K562 (cell line): ENCODE results near the gene LMNA. TPM values are rescaled to one million over a fixed set of nuclear protein-coding genes. Genes with fewer than 3 reads are reported as not detected.

Source experiments
- ATAC-seq: fragments of 200-7000 bp; cut with Tn5 transposase; 3 replicates; pipeline ENCODE4 v1.9.1; 2020; ENCODE audit warnings: moderate library complexity
- BruUV-seq: library from RNA; stranded (reverse); fragments of 400-500 nt; replicated peaks from 2 replicates; lab custom pipeline; 2021; lab: Mats Ljungman, UMichigan
- CTCF ChIA-PET: fragments of 300-600 bp; formaldehyde crosslinking; extraction: SDS; loops from one replicate; lab custom pipeline; 2021; ENCODE audit warnings: low intra/inter-chr PET ratio; lab: Yijun Ruan, JAX
- POLR2A ChIA-PET: fragments of 300-600, 350-650 bp; sonication (Branson Sonifier 250); formaldehyde crosslinking; extraction: SDS; loops from one replicate; lab custom pipeline; 2021; ENCODE audit warnings: antibody characterized with exemption, inconsistent platforms; lab: Yijun Ruan, JAX
- DNase-seq, 4 experiments: peaks; one replicate each; pipeline versions ENCODE4 v3.0.0 to v3.0.0-alpha.2; 2011 to 2018; ENCODE audit warnings: low spot score in 3 of 4, mixed read lengths in 3 of 4; ENCODE audit errors: extremely low read depth in 1 of 4
- FAIRE-seq: peaks from 2 replicates; lab custom pipeline; 2011; peaks lifted over from hg19 to GRCh38; lab: Jason Lieb, UNC
- H2AFZ ChIP-seq: 2 replicates; pipeline ENCODE4 v1.6.0; 2011; ENCODE audit warnings: low read depth, low read length, control low read depth, inconsistent platforms
- H3K27ac ChIP-seq: fragments of 200-600 bp; 3 replicates; pipeline ENCODE4 v1.8.0; 2011; ENCODE audit warnings: low read depth, mild to moderate bottlenecking, control low read depth, inconsistent platforms, low read length, moderate library complexity, mixed read lengths; ENCODE audit errors: extremely low read depth
- H3K27me3 ChIP-seq, 2 experiments: fragments of 300-600 bp in 1 of 2; 2 replicates in 1 of 2; 3 replicates in 1 of 2; pipeline versions ENCODE4 v1.6.0 to v1.8.0; 2011; ENCODE audit warnings: inconsistent platforms in 2 of 2, low read length in 2 of 2, mild to moderate bottlenecking in 1 of 2, mixed read lengths in 1 of 2, moderate library complexity in 1 of 2; ENCODE audit not compliant: control insufficient read depth in 2 of 2, insufficient read depth in 2 of 2
- H3K36me3 ChIP-seq: fragments of 300-600 bp; 3 replicates; pipeline ENCODE4 v1.8.0; 2011; ENCODE audit warnings: mild to moderate bottlenecking, low read length, inconsistent platforms; ENCODE audit not compliant: control insufficient read depth, insufficient read depth
- H3K4me1 ChIP-seq, 2 experiments: fragments of 200-600 bp in 1 of 2; replicated peaks in 1 of 2; 2 replicates in 1 of 2; 3 replicates in 1 of 2; pipeline versions ENCODE4 v1.5.1 to v1.8.0; 2011; ENCODE audit warnings: inconsistent platforms in 2 of 2, low read length in 2 of 2, mild to moderate bottlenecking in 1 of 2, mixed read lengths in 1 of 2, moderate library complexity in 1 of 2; ENCODE audit not compliant: control insufficient read depth in 2 of 2, insufficient read depth in 2 of 2
- H3K4me2 ChIP-seq: 2 replicates; pipeline ENCODE4 v1.6.1; 2011; ENCODE audit warnings: low read length, control low read depth, inconsistent platforms, mixed read lengths; ENCODE audit not compliant: insufficient read depth
- H3K4me3 ChIP-seq: fragments of 200-600 bp; sonication (generic), shearing (Covaris generic); 2 replicates; pipeline ENCODE4 v1.5.1; 2016; ENCODE audit warnings: control low read depth, inconsistent platforms
- H3K79me2 ChIP-seq: fragments of 200-600 bp; 3 replicates; pipeline ENCODE4 v1.8.0; 2011; ENCODE audit warnings: low read length, inconsistent platforms; ENCODE audit not compliant: control insufficient read depth, insufficient read depth
- H3K9ac ChIP-seq, 2 experiments: 2 replicates each; pipeline versions ENCODE4 v1.6.0 to v1.6.1; 2011; ENCODE audit warnings: low read depth in 2 of 2, low read length in 2 of 2, control low read depth in 1 of 2, inconsistent platforms in 1 of 2, mild to moderate bottlenecking in 1 of 2, mixed read lengths in 1 of 2; ENCODE audit not compliant: insufficient read depth in 1 of 2
- H3K9me1 ChIP-seq: one replicate; pipeline ENCODE4 v1.6.0; 2011; ENCODE audit warnings: inconsistent platforms, mild to moderate bottlenecking, low read length, moderate library complexity; ENCODE audit not compliant: control insufficient read depth, insufficient read depth
- H3K9me3 ChIP-seq: replicated peaks from 2 replicates; pipeline ENCODE4 v1.5.1; 2011; ENCODE audit warnings: low read depth, low read length, inconsistent platforms; ENCODE audit not compliant: control insufficient read depth, insufficient read depth
- H4K20me1 ChIP-seq: replicated peaks from 2 replicates; pipeline ENCODE4 v1.6.1; 2011; ENCODE audit warnings: low read length, inconsistent platforms, mixed read lengths; ENCODE audit not compliant: control insufficient read depth, insufficient read depth
- CAMTA2 ChIP-seq: fragments of 250-450 bp; sonication (Bioruptor Pico); conservative IDR thresholded peaks from 2 replicates; pipeline ENCODE4 v1.5.1; 2022
- CBX5 ChIP-seq: IDR thresholded peaks from 2 replicates; pipeline ENCODE4 v1.6.1; 2014; ENCODE audit warnings: low read depth, borderline replicate concordance
- IFI16 ChIP-seq: fragments of 250-450 bp; sonication (Bioruptor Pico); IDR thresholded peaks from 2 replicates; pipeline ENCODE4 v2.1.2; 2022; ENCODE audit warnings: mild to moderate bottlenecking, inconsistent platforms
- L3MBTL2 ChIP-seq: fragments of 450-650 bp; IDR thresholded peaks from 2 replicates; pipeline ENCODE4 v1.6.1; 2016; ENCODE audit warnings: mild to moderate bottlenecking, moderate library complexity
- MAFF ChIP-seq: IDR thresholded peaks from 2 replicates; pipeline ENCODE4 v1.6.1; 2012; ENCODE audit warnings: low read length, improper control_type of control experiment
- MAFK ChIP-seq: IDR thresholded peaks from 2 replicates; pipeline ENCODE4 v1.6.1; 2011; ENCODE audit warnings: low read length, improper control_type of control experiment
- NFIC ChIP-seq: fragments of 450-650 bp; IDR thresholded peaks from 2 replicates; pipeline ENCODE4 v1.6.1; 2017; ENCODE audit warnings: mild to moderate bottlenecking, inconsistent platforms
- SMC3 ChIP-seq: conservative IDR thresholded peaks from 2 replicates; pipeline ENCODE4 v1.6.1; 2011; ENCODE audit warnings: low read depth, low read length, improper control_type of control experiment; ENCODE audit not compliant: insufficient read depth
- TBL1XR1 ChIP-seq, 2 experiments: IDR thresholded peaks; 2 replicates each; pipeline ENCODE4 v1.6.1; 2012; ENCODE audit warnings: improper control_type of control experiment in 2 of 2, low read length in 2 of 2, mild to moderate bottlenecking in 1 of 2
- YY1 ChIP-seq, 3 experiments: IDR thresholded peaks; 2 replicates each; pipeline ENCODE4 v1.6.1; 2011; ENCODE audit warnings: low read length in 2 of 3, mild to moderate bottlenecking in 2 of 3, moderate library complexity in 2 of 3, borderline replicate concordance in 1 of 3, control low read depth in 1 of 3, low read depth in 1 of 3; ENCODE audit not compliant: insufficient read depth in 3 of 3, insufficient replicate concordance in 2 of 3, control insufficient read depth in 1 of 3, insufficient read length in 1 of 3; ENCODE audit errors: extremely low read depth in 1 of 3
- ZBTB9 ChIP-seq: fragments of 450-650 bp; formaldehyde crosslinking; IDR thresholded peaks from 2 replicates; pipeline ENCODE4 v1.4.0; 2020; ENCODE audit warnings: mild to moderate bottlenecking, moderate library complexity
- ZNF280A ChIP-seq: fragments of 450-650 bp; IDR thresholded peaks from 2 replicates; pipeline ENCODE4 v1.6.1; 2018; ENCODE audit warnings: mild to moderate bottlenecking, low read depth; ENCODE audit not compliant: partially characterized antibody
- ZNF77 ChIP-seq: fragments of 250-450 bp; sonication (Bioruptor Pico); IDR thresholded peaks from 2 replicates; pipeline ENCODE4 v1.5.0; 2020
- ZZZ3 ChIP-seq: fragments of 450-650 bp; IDR thresholded peaks from 2 replicates; pipeline ENCODE4 v1.6.1; 2016; ENCODE audit warnings: antibody characterized with exemption, mild to moderate bottlenecking, moderate library complexity
- WGBS: fragments of 100-300 bp; shearing (Covaris generic); methylation state at CpG from one replicate; pipeline ENCODE4 v1.1.6; 2016; ENCODE audit warnings: low coverage, mixed read lengths; ENCODE audit not compliant: insufficient coverage; ENCODE audit errors: missing lambda C conversion rate; 5-methylcytosine and 5-hydroxymethylcytosine counted together
- in situ Hi-C: fragments of 300-500 bp; cut with MboI; formaldehyde crosslinking; loops from 4 replicates; pipeline ENCODE4 v1.15.0; 2018; ENCODE audit warnings: inconsistent platforms, mixed read lengths
- intact Hi-C: fragments of 100-400 bp; cut with micrococcal nuclease; formaldehyde crosslinking; loops from 2 replicates; pipeline ENCODE4 v1.14.2; 2022
- polyA plus RNA-seq, 8 experiments: library from polyadenylated mRNA; depleted of rRNA in 4 of 8; stranded (reverse) in 5 of 8; unstranded in 3 of 8; fragments of >200 nt; fragmentation: Nextera tagmentation in 2 of 8; fragmentation: Illumina TruSeq in 1 of 8; extraction: Ambion mirVana in 2 of 8; extraction: Trizol in 1 of 8; gene quantifications; 2 replicates each; pipeline versions ENCODE4 v1.2.1 to v1.2.3, GENCODE V29; 2011 to 2014; ENCODE audit warnings: inconsistent platforms in 1 of 8, missing spikeins in 1 of 8
- total RNA-seq, 7 experiments: library from RNA; depleted of rRNA in 6 of 7; stranded (reverse); fragments of >200 nt in 6 of 7; fragmentation: Illumina TruSeq in 2 of 7; extraction: Trizol in 2 of 7; gene quantifications; 2 replicates each; pipeline versions ENCODE4 v1.2.1 to v1.2.3, GENCODE V29; 2011 to 2021; ENCODE audit warnings: low replicate concordance in 1 of 7

Gene LMNA
- total and polyA plus RNA-seq, 9 of the 15 experiments (the other 6 are each of a cell fraction or from before 2014, with no cell fraction given) = 1.00 to 347 (median 88.2) TPM

- no peak for TF ChIP-seq CAMTA2
Measured at GRCh38 chr1:156128654-156129597, 14.4 kb downstream of the LMNA start (continued).

GRCh38 chr1:156129687-156130577, 15.4 kb downstream of the LMNA start:
- Histone ChIP-seq H3K4me1 (peaks cover 51 to 54% of the 10 kb centered on the region in 2 experiments), H2AFZ (no peak overlapping the region), H3K27me3 (no peaks in the 10 kb centered on the region), H4K20me1 (peaks cover 37% of the 10 kb centered on the region), H3K4me3 (no peak overlapping the region), H3K79me2 (peaks cover 59% of the 10 kb centered on the region), H3K9me3 (no peaks in the 10 kb centered on the region), H3K27ac (peak overlapping the region; percentile 76), H3K4me2 (peak overlapping the region; percentile 27; the same call in 1 of the 2 replicates), H3K36me3 (peaks cover 73% of the 10 kb centered on the region; the same call in 2 of the 3 replicates), H3K9me1 (peaks cover 10% of the 10 kb centered on the region), H3K9ac (peak overlapping the region; percentile 49 to 87; a peak in 3 of 4 replicates)
- ATAC-seq (peak; percentile 75), FAIRE-seq (peak; percentile 94), DNase-seq (peak; percentile 72 to 87 (median 80))
- CTCF ChIA-PET = interaction anchor here (0.8 to 5.0 kb wide), 6 partner anchors 30 to 39 kb away, joined by 3 to 71 read pairs (median 6); no protein-coding TSS in a partner anchor
- intact Hi-C loops = loop anchor here (1.0 to 10.0 kb wide), 3 partner anchors 34 to 195 kb away; partner anchors contain the start of gene KHDC4
- no TSS peak for BruUV-seq
- WGBS = 47% methylated on average over 7 of the region's 7 CpGs
- in situ Hi-C loops = loop anchor here (5.0 kb wide), 1 partner anchor 38 kb away; no protein-coding TSS in a partner anchor
- POLR2A ChIA-PET = interaction anchor here (0.6 to 6.5 kb wide), 10 partner anchors 10 to 190 kb away, joined by 3 to 76 read pairs (median 3); partner anchors contain the start of gene LMNA
- no peak for TF ChIP-seq ZBTB9 (CRISPR knock-in tag)
- no peak for TF ChIP-seq ZNF280A
- peak; percentile 12; the same call in 1 of the 2 replicates for TF ChIP-seq MAFK
- TF ChIP-seq ZNF77 (CRISPR knock-in tag) = no peak
- TF ChIP-seq YY1 (IDR thresholded peaks at IDR 0.05; ENCODE audit: borderline replicate concordance in 1 of 3, control insufficient read depth in 1 of 3, extremely low read depth in 1 of 3, insufficient read depth in 3 of 3, insufficient read length in 1 of 3, insufficient replicate concordance in 2 of 3, low read depth in 1 of 3, low read length in 2 of 3) = peak in 2 of 3 experiments; percentile 66 to 75
- no peak for TF ChIP-seq IFI16 (CRISPR knock-in tag)
- no peak for TF ChIP-seq CBX5
- TF ChIP-seq L3MBTL2 = 0 out of 2 replicates have a peak, but pooled peaks have one; percentile 24
- TF ChIP-seq NFIC = peak; percentile 65
- TF ChIP-seq TBL1XR1 (IDR thresholded peaks at IDR 0.05; ENCODE audit: low read length in 2 of 2) = no peak
- TF ChIP-seq ZZZ3 = no peak
- TF ChIP-seq SMC3 = peak; percentile 99
- no peak for TF ChIP-seq MAFF
